Activated T-cell treated with anti-CD3 and anti-CD28 coated beads for 4 hours (primary cell): ENCODE measurements around the gene NCOR2.

Source experiments
- DNase-seq: peaks from one replicate; pipeline ENCODE4 v3.0.0-alpha.2; 2020

The NCOR2 gene

DNA sequence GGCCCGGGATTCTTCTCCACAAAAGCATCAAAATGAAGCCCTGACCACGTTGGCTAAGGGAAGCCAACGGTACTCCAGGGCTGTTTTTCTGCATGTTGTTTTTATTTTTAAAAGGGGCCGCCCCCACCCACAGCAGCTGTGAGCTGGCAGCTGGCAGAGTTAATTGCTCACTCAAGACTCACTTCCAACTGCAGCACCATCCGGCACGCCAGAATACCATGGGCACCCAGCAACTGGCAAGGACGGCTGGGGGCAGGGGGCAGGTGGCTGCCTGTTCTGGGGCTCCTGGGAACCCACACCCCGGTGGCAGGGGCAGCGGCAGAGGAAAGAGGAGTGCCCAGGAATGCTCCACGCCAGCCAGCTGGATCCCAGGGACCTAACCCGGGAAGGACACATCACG, 44.3 kb downstream of the NCOR2 start:
- no peak for DNase-seq

DNA sequence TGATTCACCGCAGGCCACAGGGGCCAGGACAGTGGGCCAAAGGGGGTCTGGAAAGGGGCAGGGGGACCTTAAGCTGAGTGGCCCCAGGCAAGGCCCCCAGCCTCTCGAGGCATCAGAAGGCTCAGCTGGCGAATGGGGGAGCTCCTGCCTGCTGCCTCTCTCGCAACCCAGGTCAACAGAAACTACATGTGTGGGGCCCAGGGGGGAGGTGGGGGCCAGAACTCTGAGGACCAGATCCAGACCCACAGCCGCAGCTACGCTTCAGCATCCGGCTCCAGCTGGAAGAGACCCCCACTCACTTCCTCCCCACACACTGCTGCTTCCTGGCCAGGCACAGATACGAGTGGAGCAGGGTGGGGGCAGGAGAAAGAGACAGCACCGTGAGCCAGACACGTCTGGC, 46.5 kb downstream of the NCOR2 start:
- no peak for DNase-seq

GRCh38 chr12:124520265-124520701, 47.1 kb downstream of the NCOR2 start:
- no peak for DNase-seq

DNA sequence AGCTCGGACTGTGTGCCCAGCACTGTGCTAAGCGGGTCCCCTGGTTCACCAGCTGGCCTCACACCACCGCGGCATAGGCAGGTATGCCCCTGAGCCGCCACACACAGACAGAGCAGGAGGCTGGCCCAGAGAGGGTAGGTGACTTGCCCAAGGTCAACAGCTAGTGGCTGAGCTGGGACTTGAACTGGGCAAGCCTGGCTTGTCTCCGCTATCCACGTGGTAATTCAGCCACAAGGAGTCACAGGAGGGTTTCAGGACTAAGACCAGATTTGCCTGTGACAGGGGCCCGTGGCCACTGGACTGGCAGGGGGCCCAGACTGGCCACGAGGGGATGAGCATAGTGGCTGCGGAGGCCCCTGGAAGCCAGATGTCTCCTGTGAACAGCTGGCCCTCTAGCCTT, 47.7 kb downstream of the NCOR2 start:
- no peak for DNase-seq

DNA sequence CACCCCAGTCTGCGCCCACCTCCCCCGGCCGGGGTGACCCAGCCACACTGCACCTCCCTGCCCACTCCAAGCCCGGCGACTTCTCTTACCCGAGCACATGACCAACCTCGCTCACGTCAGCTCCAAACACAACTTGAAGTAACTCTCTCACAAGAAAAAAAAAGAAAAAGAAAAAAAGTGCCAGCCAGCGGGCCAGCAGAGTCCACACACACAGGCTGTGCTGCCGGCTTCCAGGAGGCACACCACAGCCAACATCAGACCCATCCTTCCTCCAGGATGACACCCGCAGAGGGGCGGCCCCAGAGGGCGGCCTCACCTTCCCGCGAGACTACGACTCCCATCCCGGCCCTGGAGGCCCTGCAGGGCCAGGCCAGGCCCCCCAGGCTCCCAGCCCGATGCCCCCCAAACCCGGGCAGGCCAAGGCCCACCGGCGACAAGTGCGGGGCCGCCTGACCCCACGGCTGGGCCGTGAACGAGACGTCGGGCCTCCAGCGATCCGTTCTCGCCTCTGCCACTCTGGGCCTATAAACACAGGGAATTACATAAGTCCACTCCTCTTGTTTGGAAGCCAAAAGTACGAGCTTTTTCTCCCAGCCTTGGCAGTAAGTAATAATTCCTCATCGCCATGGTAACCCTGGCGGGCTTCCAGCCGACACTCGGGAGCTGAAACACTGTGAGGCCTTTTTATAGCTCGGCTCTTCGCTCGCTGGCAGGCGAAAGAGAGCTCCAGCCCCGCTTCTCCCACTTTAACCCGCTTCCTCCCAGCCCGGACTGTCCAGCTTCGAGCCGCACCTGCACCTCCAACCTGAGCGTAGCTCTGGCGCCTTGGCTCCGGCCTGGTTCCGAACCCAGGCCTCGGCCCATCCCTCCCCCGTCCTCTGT, 49.1 kb downstream of the NCOR2 start:
- DNase-seq: no peak
